GM06990 (cell line): ENCODE measurements around the gene TKT.

ENCODE experiments used
- DNase-seq: peaks from one replicate; pipeline ENCODE4 v3.0.0-alpha.2; 2011; ENCODE audit not compliant: insufficient read length; ENCODE audit errors: extremely low read depth
- H3K27me3 ChIP-seq: replicated peaks from 2 replicates; pipeline ENCODE4 v1.6.0; 2011; ENCODE audit warnings: low read length; ENCODE audit not compliant: control insufficient read depth, insufficient read depth
- H3K36me3 ChIP-seq: 2 replicates; pipeline ENCODE4 v1.5.1; 2011; ENCODE audit warnings: low read length; ENCODE audit not compliant: control insufficient read depth, insufficient read depth
- H3K4me3 ChIP-seq: replicated peaks from 2 replicates; pipeline ENCODE4 v1.5.1; 2011; ENCODE audit warnings: low read depth, mild to moderate bottlenecking, control low read depth, low read length
- TF ChIP-seq, protein P1 (sequence below): IDR thresholded peaks from 2 replicates; pipeline ENCODE4 v1.5.1; 2011; ENCODE audit warnings: low read length, control low read depth, mild to moderate bottlenecking, inconsistent platforms; ENCODE audit not compliant: insufficient read depth, poor library complexity, severe bottlenecking

The TKT gene

DNA sequence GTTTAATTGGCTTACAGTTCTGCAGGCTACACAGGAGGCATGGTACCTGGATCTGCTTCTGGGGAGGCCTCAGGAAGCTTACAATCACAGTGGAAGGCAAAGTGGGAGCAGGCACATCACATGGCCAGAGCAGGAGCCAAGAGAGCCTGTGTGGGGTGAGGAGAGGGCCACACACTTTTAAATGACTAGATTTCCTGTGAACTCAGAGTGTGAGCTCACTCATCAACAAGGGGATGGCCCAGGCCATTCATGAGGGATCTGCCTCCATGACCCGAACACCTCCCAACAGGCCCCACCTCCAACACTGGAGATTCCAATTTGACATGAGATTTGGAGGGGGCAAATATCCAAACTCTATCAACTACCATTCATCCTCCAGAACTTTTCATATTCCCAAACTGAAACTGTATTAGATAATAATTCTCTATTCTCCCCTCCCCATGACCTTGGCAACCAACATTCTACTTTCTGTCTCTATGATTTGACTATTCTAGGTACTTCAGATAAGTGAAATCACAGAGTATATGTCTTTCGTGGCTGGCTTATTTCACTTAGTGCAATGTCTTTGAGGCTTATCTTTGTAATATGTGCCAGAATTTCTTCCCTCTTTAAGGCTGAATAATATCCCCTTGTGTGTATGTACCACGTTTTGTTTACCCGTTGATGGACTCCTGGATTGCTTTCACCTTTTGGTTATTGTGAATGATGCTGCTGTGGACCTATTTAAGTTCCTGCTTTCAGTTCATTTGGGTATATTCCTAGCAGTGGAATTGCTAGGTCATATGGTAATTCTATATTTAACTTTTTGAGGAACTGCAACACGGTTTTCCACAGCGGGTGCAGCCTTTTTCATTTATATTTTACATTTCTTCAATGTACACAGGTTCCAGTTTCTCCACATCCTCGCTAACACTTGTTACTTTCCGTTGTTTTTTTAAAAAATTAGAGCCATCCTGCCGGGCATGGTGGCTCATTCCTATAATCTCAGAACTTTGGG, 43.8 kb downstream of the TKT start:
- TF ChIP-seq, protein P1, sequence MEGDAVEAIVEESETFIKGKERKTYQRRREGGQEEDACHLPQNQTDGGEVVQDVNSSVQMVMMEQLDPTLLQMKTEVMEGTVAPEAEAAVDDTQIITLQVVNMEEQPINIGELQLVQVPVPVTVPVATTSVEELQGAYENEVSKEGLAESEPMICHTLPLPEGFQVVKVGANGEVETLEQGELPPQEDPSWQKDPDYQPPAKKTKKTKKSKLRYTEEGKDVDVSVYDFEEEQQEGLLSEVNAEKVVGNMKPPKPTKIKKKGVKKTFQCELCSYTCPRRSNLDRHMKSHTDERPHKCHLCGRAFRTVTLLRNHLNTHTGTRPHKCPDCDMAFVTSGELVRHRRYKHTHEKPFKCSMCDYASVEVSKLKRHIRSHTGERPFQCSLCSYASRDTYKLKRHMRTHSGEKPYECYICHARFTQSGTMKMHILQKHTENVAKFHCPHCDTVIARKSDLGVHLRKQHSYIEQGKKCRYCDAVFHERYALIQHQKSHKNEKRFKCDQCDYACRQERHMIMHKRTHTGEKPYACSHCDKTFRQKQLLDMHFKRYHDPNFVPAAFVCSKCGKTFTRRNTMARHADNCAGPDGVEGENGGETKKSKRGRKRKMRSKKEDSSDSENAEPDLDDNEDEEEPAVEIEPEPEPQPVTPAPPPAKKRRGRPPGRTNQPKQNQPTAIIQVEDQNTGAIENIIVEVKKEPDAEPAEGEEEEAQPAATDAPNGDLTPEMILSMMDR: no peak
- Histone ChIP-seq H3K27me3 (no peaks in the 10 kb centered on the region), H3K36me3 (no peaks in the 10 kb centered on the region), H3K4me3 (no peak overlapping the region)
- no peak for DNase-seq

DNA sequence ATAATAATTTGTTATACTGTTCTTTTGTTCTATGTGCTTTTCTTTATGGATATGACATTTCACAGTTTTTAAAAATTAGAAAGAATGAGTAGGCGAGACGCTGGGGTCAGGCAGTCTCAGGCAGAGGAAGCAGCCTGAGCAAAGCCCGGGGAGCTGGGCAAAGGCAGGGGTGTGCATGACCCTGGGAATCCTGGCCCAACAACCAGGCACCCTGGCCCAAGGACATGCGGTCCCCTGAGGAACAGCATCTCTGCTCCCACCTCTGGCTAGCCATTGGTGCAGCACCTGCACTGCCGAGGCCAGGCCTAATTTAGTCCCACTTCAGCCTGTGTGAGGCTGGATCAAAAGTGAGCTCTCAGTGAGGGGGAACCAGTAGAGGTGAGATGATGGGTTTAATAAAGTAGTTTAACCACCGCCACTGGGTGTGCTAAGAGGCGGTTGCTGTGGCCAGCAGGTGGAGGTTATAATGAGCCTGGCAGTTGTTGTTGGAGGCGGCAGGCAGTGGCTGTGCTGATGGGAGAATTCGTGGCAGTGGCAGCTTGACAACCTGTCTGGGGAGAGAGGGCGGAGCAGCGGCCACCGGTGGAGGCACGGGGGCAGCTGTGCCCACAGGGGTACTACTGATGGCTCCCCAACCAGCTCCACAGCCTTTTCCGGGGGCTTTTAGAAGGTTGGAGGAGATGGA, 53.3 kb downstream of the TKT start:
- no peaks in the 10 kb centered on the region for H3K27me3 ChIP-seq
- DNase-seq: no peak
- TF ChIP-seq, protein P1: no peak
- no peak overlapping the region for H3K4me3 ChIP-seq
- peaks cover 3% of the 10 kb centered on the region for H3K36me3 ChIP-seq

DNA sequence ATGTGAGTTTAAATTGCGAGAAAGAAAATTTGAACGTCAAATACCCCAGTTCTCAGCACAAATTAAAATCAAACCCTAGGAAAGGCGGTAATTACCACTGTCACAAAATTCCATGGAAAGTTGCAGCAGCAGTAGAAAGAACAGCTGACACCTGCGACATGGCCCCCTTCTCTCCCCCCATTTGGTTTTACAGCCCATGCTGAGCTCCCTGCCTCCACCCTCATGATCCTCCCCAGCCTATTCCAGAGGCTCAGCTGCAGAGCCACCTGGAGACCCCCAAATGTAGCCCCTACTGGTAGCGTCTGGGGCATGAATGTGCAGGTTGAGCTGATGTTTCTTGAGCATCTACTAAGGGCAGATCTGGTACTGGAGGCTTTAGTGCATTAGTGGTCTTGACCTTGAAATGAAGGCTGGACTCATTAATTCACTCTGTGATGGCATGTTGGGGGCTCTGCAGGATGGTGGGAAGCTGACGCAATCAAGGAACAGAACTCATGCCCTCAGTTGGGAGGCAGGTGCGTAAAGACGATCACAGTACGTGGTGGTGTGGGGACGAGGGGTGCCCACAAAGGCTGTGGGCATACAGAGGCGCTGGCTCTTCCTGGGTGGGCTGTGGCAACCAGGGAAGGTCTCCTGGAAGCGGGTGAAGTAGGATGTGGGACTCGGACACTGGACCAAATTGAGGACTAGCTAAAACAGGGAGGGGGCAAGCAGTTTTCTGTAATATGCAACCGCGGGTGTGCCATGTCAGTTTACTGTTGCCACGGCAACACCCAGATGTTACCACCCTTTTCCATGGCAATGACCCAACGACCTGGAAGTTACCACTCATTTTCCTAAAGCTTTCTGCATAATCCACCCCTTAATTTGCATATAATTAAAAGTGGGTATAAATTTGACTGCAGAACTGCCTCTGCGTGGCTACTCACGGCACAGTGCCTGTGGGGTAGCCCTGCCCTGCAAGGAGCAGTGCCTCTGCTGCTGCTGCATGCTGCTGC, 55.0 kb downstream of the TKT start:
- Histone ChIP-seq H3K4me3 (no peak overlapping the region), H3K36me3 (peaks cover 3% of the 10 kb centered on the region), H3K27me3 (no peaks in the 10 kb centered on the region)
- no peak for DNase-seq
- TF ChIP-seq, protein P1: no peak

DNA sequence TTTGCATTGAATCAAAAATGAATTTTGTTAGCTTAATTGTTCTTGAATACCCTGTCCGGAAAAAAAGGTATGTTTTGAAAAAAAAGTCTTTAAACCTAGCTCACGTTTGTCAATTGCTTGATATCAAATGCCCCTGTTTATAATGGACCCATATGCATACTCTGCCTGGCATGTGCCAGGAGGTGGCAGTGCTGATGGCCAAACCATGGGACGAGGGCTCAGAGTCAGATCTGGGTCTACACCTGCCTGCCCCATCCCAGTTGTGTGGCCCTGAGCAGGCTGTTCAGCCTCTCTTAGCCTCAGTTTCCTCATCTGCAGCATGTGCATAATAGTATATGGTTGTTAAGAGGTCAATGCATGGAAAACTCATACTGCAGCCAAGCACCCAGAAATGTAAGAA, 56.0 kb downstream of the TKT start:
- Histone ChIP-seq H3K4me3 (no peak overlapping the region), H3K27me3 (no peaks in the 10 kb centered on the region), H3K36me3 (peaks cover 3% of the 10 kb centered on the region)
- TF ChIP-seq, protein P1: peak; percentile 27
- no peak for DNase-seq

DNA sequence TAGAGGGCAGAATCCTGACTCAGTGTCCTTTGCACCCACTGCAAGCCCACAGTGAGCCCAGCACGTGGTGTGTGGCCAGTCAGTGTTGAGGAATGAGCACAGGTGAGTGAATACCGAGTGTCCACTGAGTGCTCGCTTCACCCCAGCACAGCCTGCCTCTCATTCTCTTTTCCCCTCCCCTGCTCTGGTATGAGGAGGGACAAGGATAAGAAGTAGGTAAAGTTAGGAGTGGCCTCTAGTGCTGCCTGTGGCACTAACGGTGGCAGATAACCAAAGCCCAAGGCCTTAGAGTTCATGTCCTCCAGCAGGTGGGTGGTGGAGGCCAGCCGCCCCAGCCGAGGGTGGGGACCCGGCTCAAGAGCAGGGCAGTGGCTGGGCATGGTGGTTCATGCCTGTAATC, 56.8 kb downstream of the TKT start:
- Histone ChIP-seq H3K36me3 (peaks cover 9% of the 10 kb centered on the region), H3K4me3 (no peak overlapping the region; the same call in 1 of the 2 replicates), H3K27me3 (no peaks in the 10 kb centered on the region)
- no peak for DNase-seq
- TF ChIP-seq, protein P1: no peak
